Glutamatergic neuron (in vitro differentiated cells): Measurements from ENCODE around the gene GNAZ. TPM values are rescaled to one million over a fixed set of nuclear protein-coding genes. Genes with fewer than 3 reads are reported as not detected.

Experiments
- DNase-seq: peaks from one replicate; pipeline ENCODE4 v3.0.0; 2022
- H3K27ac Mint-ChIP-seq: one replicate; pipeline ENCODE4 v1.8.0; 2020; ENCODE audit warnings: mild to moderate bottlenecking, mixed read lengths, inconsistent platforms; ENCODE audit not compliant: unreplicated experiment
- H3K27me3 Mint-ChIP-seq: one replicate; pipeline ENCODE4 v1.8.0; 2020; ENCODE audit warnings: mild to moderate bottlenecking, moderate library complexity, mixed read lengths, inconsistent platforms; ENCODE audit not compliant: unreplicated experiment
- H3K36me3 Mint-ChIP-seq: one replicate; pipeline ENCODE4 v1.8.0; 2020; ENCODE audit warnings: mild to moderate bottlenecking, mixed read lengths, inconsistent platforms; ENCODE audit not compliant: unreplicated experiment
- H3K4me1 Mint-ChIP-seq: one replicate; pipeline ENCODE4 v1.8.0; 2020; ENCODE audit warnings: mild to moderate bottlenecking, low read depth, mixed read lengths, inconsistent platforms; ENCODE audit not compliant: unreplicated experiment
- H3K4me3 Mint-ChIP-seq: one replicate; pipeline ENCODE4 v1.8.0; 2020; ENCODE audit warnings: mild to moderate bottlenecking, mixed read lengths, inconsistent platforms; ENCODE audit not compliant: unreplicated experiment
- H3K9me3 Mint-ChIP-seq: one replicate; pipeline ENCODE4 v1.8.0; 2020; ENCODE audit warnings: mild to moderate bottlenecking, moderate library complexity, mixed read lengths, inconsistent platforms; ENCODE audit not compliant: unreplicated experiment
- CTCF ChIP-seq: fragments of 200-600 bp; sonication (generic); IDR thresholded peaks from one replicate; pipeline ENCODE4 v1.5.0; 2021; ENCODE audit not compliant: partially characterized antibody, unreplicated experiment
- total RNA-seq: library from RNA; stranded (reverse); fragmentation: NEBNext Ultra II Directional; extraction: Animal tissue kit (Norgen Biotek cat#: 25700); gene quantifications from one replicate; pipeline ENCODE4 v1.2.1, GENCODE V29; 2021; ENCODE audit not compliant: unreplicated experiment

GNAZ gene
- total RNA-seq, 1 donor from 2014 or later: 82.5 TPM

DNA sequence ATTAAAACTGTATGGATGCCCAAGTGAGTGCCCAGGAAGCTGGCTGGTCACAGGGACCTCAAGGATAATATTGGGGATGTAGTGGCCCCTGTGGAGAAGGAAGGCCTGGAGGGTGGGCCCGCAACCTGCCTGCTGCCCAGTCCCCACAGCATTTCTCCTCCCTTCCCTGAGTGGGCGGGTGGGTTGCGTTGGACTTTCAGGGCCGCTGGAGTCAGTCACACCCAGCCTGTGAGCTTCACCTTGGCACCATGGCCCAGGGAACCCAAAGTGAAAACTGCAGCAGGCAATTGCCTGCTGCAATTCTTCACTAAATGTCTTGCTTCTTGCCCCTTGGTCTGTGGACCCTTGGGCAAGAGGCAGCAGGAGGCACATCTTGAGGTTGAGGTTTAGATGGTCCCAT lies 4.7 kb downstream of the GNAZ start:
- no peaks in the 10 kb centered on the region for H3K36me3 Mint-ChIP-seq
- no peak overlapping the region for H3K4me3 Mint-ChIP-seq
- H3K27me3 Mint-ChIP-seq: peaks cover 20% of the 10 kb centered on the region
- H3K9me3 Mint-ChIP-seq: peaks cover 8% of the 10 kb centered on the region
- no peak overlapping the region for H3K27ac Mint-ChIP-seq
- no peak for TF ChIP-seq CTCF
- peaks cover 37% of the 10 kb centered on the region for H3K4me1 Mint-ChIP-seq
- no peak for DNase-seq

DNA sequence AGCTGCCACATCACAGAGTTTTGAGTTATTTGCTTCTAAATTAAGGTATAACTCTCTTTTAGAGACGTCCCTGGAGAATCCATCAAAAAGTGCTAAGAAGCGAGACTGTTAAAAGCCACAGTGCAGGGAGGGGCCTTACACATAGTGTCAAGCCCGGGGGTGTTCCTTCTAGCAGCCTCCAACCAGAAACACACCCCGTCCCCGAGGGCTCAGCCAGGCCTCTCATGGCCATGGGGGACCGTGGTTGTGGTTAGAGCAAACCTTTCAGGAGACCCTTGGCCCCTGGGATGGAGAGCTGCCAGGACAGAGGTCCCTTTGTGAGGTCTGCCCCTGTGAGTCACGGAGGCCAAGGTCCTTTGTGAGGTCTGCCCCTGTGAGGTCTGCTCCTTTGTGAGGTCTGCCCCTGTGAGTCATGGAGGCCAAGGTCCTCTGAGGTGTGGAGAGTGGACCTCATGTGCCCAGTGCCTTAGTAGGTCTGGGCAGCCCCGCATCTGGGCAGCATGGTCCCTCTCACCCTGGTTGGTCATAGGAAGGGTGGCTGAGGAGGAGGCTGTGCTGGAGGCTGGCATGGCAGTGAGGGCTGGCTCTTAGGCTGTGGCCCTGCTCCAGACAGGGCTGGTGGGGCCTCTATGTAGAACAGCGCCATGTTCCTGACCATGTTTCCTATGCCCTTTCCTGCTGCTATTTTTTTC lies 5.4 kb downstream of the GNAZ start:
- H3K27ac Mint-ChIP-seq: no peak overlapping the region
- H3K4me3 Mint-ChIP-seq: no peak overlapping the region
- no peaks in the 10 kb centered on the region for H3K36me3 Mint-ChIP-seq
- TF ChIP-seq CTCF: no peak
- no peak for DNase-seq
- peaks cover 20% of the 10 kb centered on the region for H3K27me3 Mint-ChIP-seq
- peaks cover 37% of the 10 kb centered on the region for H3K4me1 Mint-ChIP-seq
- peaks cover 9% of the 10 kb centered on the region for H3K9me3 Mint-ChIP-seq

- TF ChIP-seq CTCF: no peak
- Mint-ChIP-seq H3K27ac (no peak overlapping the region), H3K9me3 (peaks cover 7% of the 10 kb centered on the region), H3K4me3 (no peak overlapping the region), H3K4me1 (peaks cover 29% of the 10 kb centered on the region), H3K36me3 (no peaks in the 10 kb centered on the region), H3K27me3 (peaks cover 13% of the 10 kb centered on the region)
- no peak for DNase-seq
These were observed 6.7 kb downstream of the GNAZ start for GRCh38 chr22:23076896-23077572.

DNA sequence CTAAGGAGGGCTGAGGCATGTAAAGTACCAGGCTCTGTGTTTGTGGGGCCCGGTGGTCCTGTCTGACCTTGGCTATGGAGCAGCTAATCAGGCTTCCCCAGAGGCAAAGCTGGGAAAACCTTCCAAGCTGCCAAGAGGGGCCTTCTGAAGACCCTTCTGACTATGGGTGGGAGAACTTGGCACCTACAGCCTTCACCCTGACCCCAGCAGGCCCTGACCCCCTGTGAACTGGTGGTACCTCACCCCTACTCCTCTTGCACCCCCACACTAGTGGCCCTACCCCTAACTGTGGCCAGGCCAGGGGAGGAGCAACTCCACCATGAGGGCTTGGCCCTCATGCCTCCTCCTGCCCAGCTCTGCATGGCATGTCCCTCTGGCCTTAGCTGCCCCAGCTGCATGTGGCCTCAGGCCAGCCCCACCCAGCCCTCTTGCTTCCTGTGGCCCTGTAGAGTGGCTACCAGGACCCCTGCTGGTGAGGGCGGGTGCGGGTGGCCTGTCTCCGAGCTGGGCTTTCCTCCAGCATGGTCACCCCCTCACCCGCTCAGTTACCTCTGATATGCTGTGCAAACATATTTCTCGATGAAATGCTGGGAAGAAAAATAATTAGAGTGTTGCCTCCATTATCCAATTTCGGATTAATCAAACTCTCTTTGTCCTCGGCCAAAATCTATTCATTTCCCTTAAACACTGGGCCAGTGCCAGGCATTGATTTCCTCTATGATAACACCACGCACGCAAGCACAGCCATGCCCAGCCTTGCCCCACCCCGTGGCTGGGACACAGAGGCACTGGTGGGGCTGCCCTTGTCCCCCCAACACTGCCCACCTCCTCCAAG lies 7.5 kb downstream of the GNAZ start:
- peaks cover 7% of the 10 kb centered on the region for H3K9me3 Mint-ChIP-seq
- H3K4me1 Mint-ChIP-seq: peaks cover 26% of the 10 kb centered on the region
- H3K4me3 Mint-ChIP-seq: no peak overlapping the region
- TF ChIP-seq CTCF: no peak
- H3K36me3 Mint-ChIP-seq: no peaks in the 10 kb centered on the region
- H3K27me3 Mint-ChIP-seq: peaks cover 13% of the 10 kb centered on the region
- DNase-seq: no peak
- no peak overlapping the region for H3K27ac Mint-ChIP-seq
